Measurements from ENCODE around the gene CDH24. TPM values are rescaled to one million over a fixed set of nuclear protein-coding genes. Genes with fewer than 3 reads are reported as not detected.

CDH24 gene
- total and polyA plus RNA-seq, 2 of the 13 experiments (the other 11 are each of a cell fraction or from before 2014, with no cell fraction given), result 0.69 to 0.99 TPM

GRCh38 chr14:23052182-23052623 is 5.1 kb downstream of the CDH24 start (continued):
- TF ChIP-seq ZNF761 (CRISPR knock-in tag; conservative IDR thresholded peaks at IDR 0.05), result peak; percentile 21; the same call in 1 of the 2 replicates
- TF ChIP-seq CENPX (CRISPR knock-in tag; IDR thresholded peaks at IDR 0.05), result no peak
- TF ChIP-seq GTF3A (CRISPR knock-in tag; conservative IDR thresholded peaks at IDR 0.05), result no peak
- no peak for TF ChIP-seq MTERF4 (CRISPR knock-in tag; IDR thresholded peaks at IDR 0.05)
- no peak for TF ChIP-seq FOXM1 (CRISPR knock-in tag; IDR thresholded peaks at IDR 0.05)
- TF ChIP-seq PHF5A (CRISPR knock-in tag; IDR thresholded peaks at IDR 0.05; ENCODE audit: low read depth, unreplicated experiment), result no peak
- peak; percentile 48; the same call in 1 of the 2 replicates for TF ChIP-seq GABPB1 (CRISPR knock-in tag; IDR thresholded peaks at IDR 0.05)
- TF ChIP-seq MAFG (CRISPR knock-in tag; IDR thresholded peaks at IDR 0.05), result no peak
- TF ChIP-seq ZBTB46 (CRISPR knock-in tag; IDR thresholded peaks at IDR 0.05; ENCODE audit: borderline replicate concordance), result peak; percentile 83; the same call in 1 of the 2 replicates
- no peak for TF ChIP-seq ZNF557 (CRISPR knock-in tag; IDR thresholded peaks at IDR 0.05)
- TF ChIP-seq GATAD1 (CRISPR knock-in tag; IDR thresholded peaks at IDR 0.05), result no peak
- TF ChIP-seq ZNF724P (CRISPR knock-in tag; IDR thresholded peaks at IDR 0.05; ENCODE audit: borderline replicate concordance), result no peak
- no peak for TF ChIP-seq LRRFIP1 (CRISPR knock-in tag; conservative IDR thresholded peaks at IDR 0.05)
- no peak for TF ChIP-seq SOX5 (CRISPR knock-in tag; IDR thresholded peaks at IDR 0.05; ENCODE audit: borderline replicate concordance)
- TF ChIP-seq DNMT1 (CRISPR knock-in tag; IDR thresholded peaks at IDR 0.05), result peak; percentile 31; the same call in 1 of the 2 replicates
- no peak for TF ChIP-seq ETV5 (CRISPR knock-in tag; IDR thresholded peaks at IDR 0.05; ENCODE audit: borderline replicate concordance)
- TF ChIP-seq TRIM24 (CRISPR knock-in tag; IDR thresholded peaks at IDR 0.05), result no peak
- no peak for TF ChIP-seq ZNF703 (CRISPR knock-in tag; IDR thresholded peaks at IDR 0.05; ENCODE audit: borderline replicate concordance)
- TF ChIP-seq ZNF430 (CRISPR knock-in tag; IDR thresholded peaks at IDR 0.05), result no peak
- no peak for TF ChIP-seq ZNF354B (CRISPR knock-in tag; IDR thresholded peaks at IDR 0.05)
- TF ChIP-seq KAT8 (CRISPR knock-in tag; IDR thresholded peaks at IDR 0.05), result no peak
- TF ChIP-seq ARHGAP35 (CRISPR knock-in tag; IDR thresholded peaks at IDR 0.05; ENCODE audit: borderline replicate concordance), result no peak
- no peak for TF ChIP-seq TOE1 (CRISPR knock-in tag; IDR thresholded peaks at IDR 0.05)
- TF ChIP-seq REXO4 (CRISPR knock-in tag; IDR thresholded peaks at IDR 0.05; ENCODE audit: borderline replicate concordance), result no peak
- TF ChIP-seq XRCC5 (optimal IDR thresholded peaks at IDR 0.05; ENCODE audit: low read length), result peak; percentile 63
